ENCODE data around the gene CNTLN. TPM values are rescaled to one million over a fixed set of nuclear protein-coding genes. Genes with fewer than 3 reads are reported as not detected.

The CNTLN gene
- total and polyA plus RNA-seq, 2 of the 13 experiments (the other 11 are each of a cell fraction or from before 2014, with no cell fraction given): 1.5 to 5.7 TPM

DNA sequence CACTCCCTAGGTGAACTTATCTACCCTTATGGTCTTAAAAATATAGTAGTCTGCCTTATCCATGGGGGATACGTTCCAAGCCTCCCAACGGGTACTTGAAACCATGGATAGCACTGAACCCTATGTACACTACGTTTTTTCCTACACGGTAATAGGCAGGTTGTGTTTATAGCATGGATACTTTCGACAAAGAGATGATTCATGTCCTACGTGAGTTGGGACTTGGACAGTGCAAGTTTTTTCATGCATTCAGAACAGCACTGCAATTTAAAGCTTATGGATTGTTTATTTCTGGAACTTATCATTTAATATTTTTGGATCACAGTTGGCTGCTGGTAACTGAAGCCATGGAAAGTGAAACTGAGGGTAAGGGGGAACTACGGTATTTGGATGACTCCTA lies 88.1 kb downstream of the CNTLN start:
- FAIRE-seq (no peak), ATAC-seq (no peak), DNase-seq (ENCODE audit: low spot score) (no peak)
- Histone ChIP-seq H3K9ac (ENCODE audit: insufficient read depth, low read depth, low read length) (no peak overlapping the region), H3K79me2 (ENCODE audit: insufficient read depth, low read length) (no peaks in the 10 kb centered on the region), H4K20me1 (ENCODE audit: insufficient read depth, low read length) (no peaks in the 10 kb centered on the region), H3K4me1 (ENCODE audit: insufficient read depth, low read length) (no peaks in the 10 kb centered on the region), H3K36me3 (replicated peaks in 1 of 2; ENCODE audit: control insufficient read depth in 1 of 2, insufficient read depth in 2 of 2, low read length in 2 of 2) (no peaks in the 10 kb centered on the region), H3K9me3 (ENCODE audit: low read length) (peaks cover 51% of the 10 kb centered on the region), H3K4me2 (ENCODE audit: low read depth, low read length) (no peak overlapping the region), H3K4me3 (replicated peaks in 1 of 3; ENCODE audit: insufficient read depth in 1 of 3, low read depth in 2 of 3, low read length in 3 of 3) (no peak overlapping the region), H3K27ac (ENCODE audit: extremely low read length, insufficient read depth, low read length) (no peak overlapping the region), H3K27me3 (ENCODE audit: control insufficient read depth in 1 of 2, insufficient read depth in 2 of 2, low read length in 2 of 2) (no peaks in the 10 kb centered on the region), H2AFZ (ENCODE audit: low read length) (no peak overlapping the region)
- ChIA-PET POLR2A (no interaction called here), CTCF (ENCODE audit: low intra/inter-chr PET ratio, low total read pairs) (no interaction called here)
- no TSS peak for BruUV-seq (replicated peaks)
- WGBS (ENCODE audit: low lambda C conversion rate): 60% methylated on average over 7 of the region's 7 CpGs
- in situ Hi-C loops (cut with HindIII; ENCODE audit: extremely low pct_ligation_motif_present, low pct_unique_long_range_greater_than_20kb): no loop called here
- intact Hi-C loops (cut with micrococcal nuclease; ENCODE audit: unreplicated experiment): loop anchor here (10.0 kb wide), 1 partner anchor 88 kb away; the partner anchor contains the start of gene CNTLN
- no peak for TF ChIP-seq LCORL (IDR thresholded peaks at IDR 0.05)
- TF ChIP-seq LCORL (CRISPR knock-in tag; IDR thresholded peaks at IDR 0.05): no peak
- TF ChIP-seq, protein P1, sequence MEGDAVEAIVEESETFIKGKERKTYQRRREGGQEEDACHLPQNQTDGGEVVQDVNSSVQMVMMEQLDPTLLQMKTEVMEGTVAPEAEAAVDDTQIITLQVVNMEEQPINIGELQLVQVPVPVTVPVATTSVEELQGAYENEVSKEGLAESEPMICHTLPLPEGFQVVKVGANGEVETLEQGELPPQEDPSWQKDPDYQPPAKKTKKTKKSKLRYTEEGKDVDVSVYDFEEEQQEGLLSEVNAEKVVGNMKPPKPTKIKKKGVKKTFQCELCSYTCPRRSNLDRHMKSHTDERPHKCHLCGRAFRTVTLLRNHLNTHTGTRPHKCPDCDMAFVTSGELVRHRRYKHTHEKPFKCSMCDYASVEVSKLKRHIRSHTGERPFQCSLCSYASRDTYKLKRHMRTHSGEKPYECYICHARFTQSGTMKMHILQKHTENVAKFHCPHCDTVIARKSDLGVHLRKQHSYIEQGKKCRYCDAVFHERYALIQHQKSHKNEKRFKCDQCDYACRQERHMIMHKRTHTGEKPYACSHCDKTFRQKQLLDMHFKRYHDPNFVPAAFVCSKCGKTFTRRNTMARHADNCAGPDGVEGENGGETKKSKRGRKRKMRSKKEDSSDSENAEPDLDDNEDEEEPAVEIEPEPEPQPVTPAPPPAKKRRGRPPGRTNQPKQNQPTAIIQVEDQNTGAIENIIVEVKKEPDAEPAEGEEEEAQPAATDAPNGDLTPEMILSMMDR (CRISPR knock-in tag; IDR thresholded peaks at IDR 0.05): no peak
- TF ChIP-seq, protein P2, sequence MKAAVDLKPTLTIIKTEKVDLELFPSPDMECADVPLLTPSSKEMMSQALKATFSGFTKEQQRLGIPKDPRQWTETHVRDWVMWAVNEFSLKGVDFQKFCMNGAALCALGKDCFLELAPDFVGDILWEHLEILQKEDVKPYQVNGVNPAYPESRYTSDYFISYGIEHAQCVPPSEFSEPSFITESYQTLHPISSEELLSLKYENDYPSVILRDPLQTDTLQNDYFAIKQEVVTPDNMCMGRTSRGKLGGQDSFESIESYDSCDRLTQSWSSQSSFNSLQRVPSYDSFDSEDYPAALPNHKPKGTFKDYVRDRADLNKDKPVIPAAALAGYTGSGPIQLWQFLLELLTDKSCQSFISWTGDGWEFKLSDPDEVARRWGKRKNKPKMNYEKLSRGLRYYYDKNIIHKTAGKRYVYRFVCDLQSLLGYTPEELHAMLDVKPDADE (CRISPR knock-in tag; IDR thresholded peaks at IDR 0.05): no peak
- TF ChIP-seq ZKSCAN5 (CRISPR knock-in tag; IDR thresholded peaks at IDR 0.05): no peak
- no peak for TF ChIP-seq ZNF101 (CRISPR knock-in tag; IDR thresholded peaks at IDR 0.05; ENCODE audit: borderline replicate concordance, low read depth)
- TF ChIP-seq, protein P3, sequence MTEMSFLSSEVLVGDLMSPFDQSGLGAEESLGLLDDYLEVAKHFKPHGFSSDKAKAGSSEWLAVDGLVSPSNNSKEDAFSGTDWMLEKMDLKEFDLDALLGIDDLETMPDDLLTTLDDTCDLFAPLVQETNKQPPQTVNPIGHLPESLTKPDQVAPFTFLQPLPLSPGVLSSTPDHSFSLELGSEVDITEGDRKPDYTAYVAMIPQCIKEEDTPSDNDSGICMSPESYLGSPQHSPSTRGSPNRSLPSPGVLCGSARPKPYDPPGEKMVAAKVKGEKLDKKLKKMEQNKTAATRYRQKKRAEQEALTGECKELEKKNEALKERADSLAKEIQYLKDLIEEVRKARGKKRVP (CRISPR knock-in tag; IDR thresholded peaks at IDR 0.05): no peak
- no peak for TF ChIP-seq CBFB (CRISPR knock-in tag; IDR thresholded peaks at IDR 0.05)
- TF ChIP-seq, protein P4, sequence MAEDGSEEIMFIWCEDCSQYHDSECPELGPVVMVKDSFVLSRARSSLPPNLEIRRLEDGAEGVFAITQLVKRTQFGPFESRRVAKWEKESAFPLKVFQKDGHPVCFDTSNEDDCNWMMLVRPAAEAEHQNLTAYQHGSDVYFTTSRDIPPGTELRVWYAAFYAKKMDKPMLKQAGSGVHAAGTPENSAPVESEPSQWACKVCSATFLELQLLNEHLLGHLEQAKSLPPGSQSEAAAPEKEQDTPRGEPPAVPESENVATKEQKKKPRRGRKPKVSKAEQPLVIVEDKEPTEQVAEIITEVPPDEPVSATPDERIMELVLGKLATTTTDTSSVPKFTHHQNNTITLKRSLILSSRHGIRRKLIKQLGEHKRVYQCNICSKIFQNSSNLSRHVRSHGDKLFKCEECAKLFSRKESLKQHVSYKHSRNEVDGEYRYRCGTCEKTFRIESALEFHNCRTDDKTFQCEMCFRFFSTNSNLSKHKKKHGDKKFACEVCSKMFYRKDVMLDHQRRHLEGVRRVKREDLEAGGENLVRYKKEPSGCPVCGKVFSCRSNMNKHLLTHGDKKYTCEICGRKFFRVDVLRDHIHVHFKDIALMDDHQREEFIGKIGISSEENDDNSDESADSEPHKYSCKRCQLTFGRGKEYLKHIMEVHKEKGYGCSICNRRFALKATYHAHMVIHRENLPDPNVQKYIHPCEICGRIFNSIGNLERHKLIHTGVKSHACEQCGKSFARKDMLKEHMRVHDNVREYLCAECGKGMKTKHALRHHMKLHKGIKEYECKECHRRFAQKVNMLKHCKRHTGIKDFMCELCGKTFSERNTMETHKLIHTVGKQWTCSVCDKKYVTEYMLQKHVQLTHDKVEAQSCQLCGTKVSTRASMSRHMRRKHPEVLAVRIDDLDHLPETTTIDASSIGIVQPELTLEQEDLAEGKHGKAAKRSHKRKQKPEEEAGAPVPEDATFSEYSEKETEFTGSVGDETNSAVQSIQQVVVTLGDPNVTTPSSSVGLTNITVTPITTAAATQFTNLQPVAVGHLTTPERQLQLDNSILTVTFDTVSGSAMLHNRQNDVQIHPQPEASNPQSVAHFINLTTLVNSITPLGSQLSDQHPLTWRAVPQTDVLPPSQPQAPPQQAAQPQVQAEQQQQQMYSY (CRISPR knock-in tag; IDR thresholded peaks at IDR 0.05): no peak
- no peak for TF ChIP-seq ZBTB38 (CRISPR knock-in tag; IDR thresholded peaks at IDR 0.05)
- no peak for TF ChIP-seq ZNF3 (CRISPR knock-in tag; IDR thresholded peaks at IDR 0.05)
- no peak for TF ChIP-seq NR2F6 (IDR thresholded peaks at IDR 0.05)
- no peak for TF ChIP-seq NR2F6 (CRISPR knock-in tag; IDR thresholded peaks at IDR 0.05)
- no peak for TF ChIP-seq MXD4 (CRISPR knock-in tag; IDR thresholded peaks at IDR 0.05)
- no peak for TF ChIP-seq IRX3 (CRISPR knock-in tag; IDR thresholded peaks at IDR 0.05; ENCODE audit: borderline replicate concordance, low read depth)
- TF ChIP-seq, protein P5, sequence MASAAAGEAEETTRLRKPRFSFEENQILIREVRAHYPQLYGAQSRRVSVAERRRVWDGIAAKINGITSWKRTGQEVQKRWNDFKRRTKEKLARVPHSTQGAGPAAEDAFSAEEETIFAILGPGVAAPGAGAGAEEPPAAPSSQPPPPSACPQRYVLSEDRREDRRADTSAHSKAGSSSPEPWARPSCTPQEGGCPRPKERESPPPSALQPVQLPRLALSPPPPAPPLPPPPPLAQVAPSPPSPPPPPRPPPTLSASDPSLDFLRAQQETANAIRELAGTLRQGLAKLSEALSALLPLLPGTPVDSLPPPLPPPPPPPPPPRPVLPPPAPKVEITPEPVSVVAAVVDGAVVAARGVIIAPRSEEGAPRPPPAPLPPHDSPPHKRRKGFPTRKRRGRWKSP (CRISPR knock-in tag; IDR thresholded peaks at IDR 0.05): no peak
- TF ChIP-seq FOXO1 (CRISPR knock-in tag; IDR thresholded peaks at IDR 0.05): no peak
- no peak for TF ChIP-seq HOXA7 (CRISPR knock-in tag; IDR thresholded peaks at IDR 0.05)
